ENCODE data around the gene SOS1.

Gene SOS1

DNA sequence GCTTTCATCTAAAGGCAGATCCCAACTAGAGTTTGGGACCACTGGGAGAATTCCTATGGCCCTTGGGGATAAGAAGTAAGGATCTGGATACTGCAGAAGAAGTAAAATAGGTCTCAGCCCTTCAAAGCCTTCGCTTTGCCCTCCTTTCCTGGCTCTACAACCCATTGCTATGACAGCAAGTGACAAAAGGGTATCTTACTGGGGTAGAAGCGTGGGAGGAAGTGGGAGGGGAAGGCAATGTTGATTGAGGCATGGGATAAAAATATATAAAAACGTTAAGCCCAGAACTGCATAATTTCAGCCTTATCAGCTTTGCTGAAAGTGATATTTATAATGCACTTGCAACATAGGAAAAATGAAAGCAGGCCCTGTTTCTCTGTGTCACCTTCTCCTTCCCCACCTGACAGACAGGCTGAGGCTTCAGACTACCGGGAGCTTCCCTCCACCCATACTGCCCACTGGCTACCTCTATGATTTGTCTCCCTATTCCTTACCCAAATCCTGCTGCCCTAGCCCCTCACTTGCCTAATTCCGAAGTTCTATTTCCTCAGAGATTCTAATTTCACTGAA is 14.9 kb upstream of the SOS1 start:
- peaks cover 65% of the 10 kb centered on the region for H3K4me1 ChIP-seq (ENCODE audit: control insufficient read depth, low read length)
- no peaks in the 10 kb centered on the region for H4K20me1 ChIP-seq (ENCODE audit: control insufficient read depth, insufficient read depth, low read depth, low read length)
- no peaks in the 10 kb centered on the region for H3K36me3 ChIP-seq (ENCODE audit: control insufficient read depth, low read length)
- no peaks in the 10 kb centered on the region for H3K9me3 ChIP-seq (ENCODE audit: control insufficient read depth, insufficient read depth, low read length)
- H3K4me2 ChIP-seq (ENCODE audit: low read length): peak overlapping the region; percentile 49
- TF ChIP-seq, protein P1, sequence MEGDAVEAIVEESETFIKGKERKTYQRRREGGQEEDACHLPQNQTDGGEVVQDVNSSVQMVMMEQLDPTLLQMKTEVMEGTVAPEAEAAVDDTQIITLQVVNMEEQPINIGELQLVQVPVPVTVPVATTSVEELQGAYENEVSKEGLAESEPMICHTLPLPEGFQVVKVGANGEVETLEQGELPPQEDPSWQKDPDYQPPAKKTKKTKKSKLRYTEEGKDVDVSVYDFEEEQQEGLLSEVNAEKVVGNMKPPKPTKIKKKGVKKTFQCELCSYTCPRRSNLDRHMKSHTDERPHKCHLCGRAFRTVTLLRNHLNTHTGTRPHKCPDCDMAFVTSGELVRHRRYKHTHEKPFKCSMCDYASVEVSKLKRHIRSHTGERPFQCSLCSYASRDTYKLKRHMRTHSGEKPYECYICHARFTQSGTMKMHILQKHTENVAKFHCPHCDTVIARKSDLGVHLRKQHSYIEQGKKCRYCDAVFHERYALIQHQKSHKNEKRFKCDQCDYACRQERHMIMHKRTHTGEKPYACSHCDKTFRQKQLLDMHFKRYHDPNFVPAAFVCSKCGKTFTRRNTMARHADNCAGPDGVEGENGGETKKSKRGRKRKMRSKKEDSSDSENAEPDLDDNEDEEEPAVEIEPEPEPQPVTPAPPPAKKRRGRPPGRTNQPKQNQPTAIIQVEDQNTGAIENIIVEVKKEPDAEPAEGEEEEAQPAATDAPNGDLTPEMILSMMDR (IDR thresholded peaks at IDR 0.05; ENCODE audit: low read depth, low read length, poor library complexity, severe bottlenecking): no peak
- no peak for TF ChIP-seq EZH2phosphoT487 (IDR thresholded peaks at IDR 0.05; ENCODE audit: borderline replicate concordance, low read length)
- peaks cover 18% of the 10 kb centered on the region for H3F3A ChIP-seq (ENCODE audit: control insufficient read depth, insufficient read depth)
- H3K9me2 ChIP-seq (replicated peaks; ENCODE audit: control insufficient read depth, low read length): no peaks in the 10 kb centered on the region
- peak overlapping the region; percentile 38 for H3K27ac ChIP-seq (ENCODE audit: low read depth, low read length)
- H3K79me2 ChIP-seq (ENCODE audit: control insufficient read depth, low read length): no peaks in the 10 kb centered on the region
- no peaks in the 10 kb centered on the region for H3K27me3 ChIP-seq (ENCODE audit: control insufficient read depth, low read length)
- peak overlapping the region; percentile 49 for H3K4me3 ChIP-seq (ENCODE audit: low read length)

DNA sequence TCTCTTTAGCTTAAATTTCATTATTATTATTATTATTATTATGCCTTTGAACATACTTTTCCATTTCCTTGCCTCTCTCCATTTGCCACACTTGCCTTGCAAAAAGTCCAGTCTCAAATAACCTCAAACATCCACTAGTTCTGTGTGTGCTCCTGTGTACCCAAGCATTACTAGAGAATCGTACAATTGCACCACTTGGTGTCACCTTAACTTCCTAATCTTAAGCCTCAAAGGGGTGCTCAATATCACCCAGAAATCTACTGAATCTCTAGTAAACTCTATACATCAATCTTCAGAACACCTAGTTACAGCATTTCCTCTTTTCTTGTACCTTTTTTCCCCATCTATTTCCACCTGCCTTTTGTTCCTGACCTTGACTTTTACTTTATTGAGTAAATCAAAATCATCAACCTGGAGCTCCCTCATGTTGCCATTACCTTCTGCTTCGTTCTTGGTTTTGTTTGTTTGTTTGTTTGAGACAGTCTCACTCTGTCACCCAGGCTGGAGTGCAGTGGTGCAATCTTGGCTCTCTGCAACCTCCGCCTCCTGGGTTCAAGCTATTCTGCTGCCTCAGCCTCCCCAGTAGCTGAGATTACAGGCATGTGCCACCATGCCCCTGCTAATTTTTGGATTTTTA is 12.5 kb upstream of the SOS1 start:
- Histone ChIP-seq H4K20me1 (ENCODE audit: control insufficient read depth, insufficient read depth, low read depth, low read length) (no peaks in the 10 kb centered on the region), H3K27me3 (ENCODE audit: control insufficient read depth, low read length) (no peaks in the 10 kb centered on the region), H3F3A (ENCODE audit: control insufficient read depth, insufficient read depth) (peaks cover 19% of the 10 kb centered on the region), H3K27ac (ENCODE audit: low read depth, low read length) (no peak overlapping the region), H3K4me2 (ENCODE audit: low read length) (no peak overlapping the region), H3K4me1 (ENCODE audit: control insufficient read depth, low read length) (peaks cover 67% of the 10 kb centered on the region), H3K36me3 (ENCODE audit: control insufficient read depth, low read length) (no peaks in the 10 kb centered on the region), H3K79me2 (ENCODE audit: control insufficient read depth, low read length) (no peaks in the 10 kb centered on the region), H3K9me3 (ENCODE audit: control insufficient read depth, insufficient read depth, low read length) (no peaks in the 10 kb centered on the region), H3K9me2 (replicated peaks; ENCODE audit: control insufficient read depth, low read length) (no peaks in the 10 kb centered on the region), H3K4me3 (ENCODE audit: low read length) (no peak overlapping the region)
- TF ChIP-seq, protein P1 (IDR thresholded peaks at IDR 0.05; ENCODE audit: low read depth, low read length, poor library complexity, severe bottlenecking): no peak
- TF ChIP-seq EZH2phosphoT487 (IDR thresholded peaks at IDR 0.05; ENCODE audit: borderline replicate concordance, low read length): no peak

DNA sequence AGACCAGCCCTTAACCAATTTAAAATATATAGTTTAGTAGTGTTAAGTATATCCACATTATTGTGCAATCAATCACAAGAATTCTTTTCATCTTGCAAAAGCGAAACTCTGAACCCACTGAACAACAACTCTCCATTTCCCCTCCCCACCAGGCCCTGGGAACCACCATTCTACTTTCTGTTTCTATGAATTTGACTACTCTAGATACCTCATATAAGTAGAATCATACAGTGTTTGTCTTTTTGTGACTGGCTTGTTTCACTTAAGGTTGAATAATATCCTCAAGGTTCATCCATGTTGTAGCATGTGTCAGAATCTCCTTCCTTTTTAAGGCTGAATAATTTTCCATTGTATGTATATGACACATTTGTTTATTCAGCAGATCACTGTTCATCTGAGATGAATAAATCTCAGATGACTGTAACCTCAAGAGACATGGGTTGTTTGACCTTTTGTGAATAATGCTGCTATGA is 8.1 kb upstream of the SOS1 start:
- Histone ChIP-seq H3K9me3 (ENCODE audit: control insufficient read depth, insufficient read depth, low read length) (no peaks in the 10 kb centered on the region), H3K36me3 (ENCODE audit: control insufficient read depth, low read length) (no peaks in the 10 kb centered on the region), H3K27ac (ENCODE audit: low read depth, low read length) (peak overlapping the region; percentile 86), H3K4me1 (ENCODE audit: control insufficient read depth, low read length) (peaks cover 65% of the 10 kb centered on the region), H3K9me2 (replicated peaks; ENCODE audit: control insufficient read depth, low read length) (no peaks in the 10 kb centered on the region), H3K4me2 (ENCODE audit: low read length) (peak overlapping the region; percentile 58), H3F3A (ENCODE audit: control insufficient read depth, insufficient read depth) (peaks cover 24% of the 10 kb centered on the region), H3K27me3 (ENCODE audit: control insufficient read depth, low read length) (no peaks in the 10 kb centered on the region), H4K20me1 (ENCODE audit: control insufficient read depth, insufficient read depth, low read depth, low read length) (no peaks in the 10 kb centered on the region), H3K4me3 (ENCODE audit: low read length) (peak overlapping the region; percentile 55), H3K79me2 (ENCODE audit: control insufficient read depth, low read length) (peaks cover under 1% of the 10 kb centered on the region)
- no peak for TF ChIP-seq EZH2phosphoT487 (IDR thresholded peaks at IDR 0.05; ENCODE audit: borderline replicate concordance, low read length)
- TF ChIP-seq, protein P1 (IDR thresholded peaks at IDR 0.05; ENCODE audit: low read depth, low read length, poor library complexity, severe bottlenecking): no peak
